K562 (cell line): ENCODE results near the gene LEMD3. TPM values are rescaled to one million over a fixed set of nuclear protein-coding genes. Genes with fewer than 3 reads are reported as not detected.

Source experiments
- CEBPZ ChIP-seq: fragments of 150-350 bp; IDR thresholded peaks from 2 replicates; pipeline ENCODE4 v1.6.1; 2014; ENCODE audit warnings: low read depth, mild to moderate bottlenecking, low read length, borderline replicate concordance
- ETV1 ChIP-seq: fragments of 450-650 bp; conservative IDR thresholded peaks from 2 replicates; pipeline ENCODE4 v1.6.1; 2016; ENCODE audit warnings: missing genetic modification characterization, control low read depth, low read depth, missing compliant biosample characterization
- HMGN3 ChIP-seq: IDR thresholded peaks from 2 replicates; pipeline ENCODE4 v1.6.1; 2011; ENCODE audit warnings: borderline replicate concordance, low read depth, mild to moderate bottlenecking, mixed read lengths, low read length; ENCODE audit not compliant: insufficient read length; ENCODE audit errors: extremely low read depth
- KAT7 ChIP-seq: sonication (generic); formaldehyde crosslinking; IDR thresholded peaks from 2 replicates; pipeline ENCODE4 v1.8.0; 2022; ENCODE audit warnings: missing genetic modification reagents, mild to moderate bottlenecking, borderline replicate concordance
- NFE2 ChIP-seq: IDR thresholded peaks from 2 replicates; pipeline ENCODE4 v1.6.1; 2014; ENCODE audit warnings: antibody characterized with exemption, low read depth
- NFE2L1 ChIP-seq: fragments of 450-650 bp; IDR thresholded peaks from 2 replicates; pipeline ENCODE4 v1.6.1; 2016; ENCODE audit warnings: missing genetic modification characterization, low read depth, mild to moderate bottlenecking, missing compliant biosample characterization, moderate library complexity, borderline replicate concordance
- PKNOX1 ChIP-seq: fragments of 450-650 bp; IDR thresholded peaks from 2 replicates; pipeline ENCODE4 v1.6.1; 2016
- RERE ChIP-seq: sonication (generic); formaldehyde crosslinking; IDR thresholded peaks from 2 replicates; pipeline ENCODE4 v1.8.0; 2023; ENCODE audit warnings: missing genetic modification reagents, mild to moderate bottlenecking, borderline replicate concordance
- TARDBP ChIP-seq: fragments of 450-650 bp; IDR thresholded peaks from 2 replicates; pipeline ENCODE4 v1.6.1; 2016
- ZNF24 ChIP-seq: fragments of 450-650 bp; IDR thresholded peaks from 2 replicates; pipeline ENCODE4 v1.6.1; 2016
- ZNF830 ChIP-seq: fragments of 250-450 bp; sonication (Bioruptor Pico); IDR thresholded peaks from 2 replicates; pipeline ENCODE4 v1.5.0; 2021; ENCODE audit warnings: mild to moderate bottlenecking
- polyA plus RNA-seq, 8 experiments: library from polyadenylated mRNA; depleted of rRNA in 4 of 8; stranded (reverse) in 5 of 8; unstranded in 3 of 8; fragments of >200 nt; fragmentation: Nextera tagmentation in 2 of 8; fragmentation: Illumina TruSeq in 1 of 8; extraction: Ambion mirVana in 2 of 8; extraction: Trizol in 1 of 8; gene quantifications; 2 replicates each; pipeline versions ENCODE4 v1.2.1 to v1.2.3, GENCODE V29; 2011 to 2014; ENCODE audit warnings: inconsistent platforms in 1 of 8, missing spikeins in 1 of 8
- total RNA-seq, 7 experiments: library from RNA; depleted of rRNA in 6 of 7; stranded (reverse); fragments of >200 nt in 6 of 7; fragmentation: Illumina TruSeq in 2 of 7; extraction: Trizol in 2 of 7; gene quantifications; 2 replicates each; pipeline versions ENCODE4 v1.2.1 to v1.2.3, GENCODE V29; 2011 to 2021; ENCODE audit warnings: low replicate concordance in 1 of 7

LEMD3 gene
- total and polyA plus RNA-seq, 9 of the 15 experiments (the other 6 are each of a cell fraction or from before 2014, with no cell fraction given), result 6.8 to 37.4 (median 17.2) TPM

- TF ChIP-seq RERE (CRISPR knock-in tag), result no peak
- TF ChIP-seq NFE2L1 (tag), result peak; percentile 96
- no peak for TF ChIP-seq ZNF24
- TF ChIP-seq HMGN3, result no peak
- no peak for TF ChIP-seq PKNOX1
- no peak; the same call in 1 of the 2 replicates for TF ChIP-seq ETV1 (tag)
- no peak for TF ChIP-seq TARDBP
- no peak for TF ChIP-seq ZNF830
- TF ChIP-seq NFE2, result peak; percentile 93
- no peak for TF ChIP-seq KAT7
- TF ChIP-seq CEBPZ, result no peak
These were observed 13.0 kb upstream of the LEMD3 start (continued) for GRCh38 chr12:65156366-65156841.
